Stomach smooth muscle (tissue), 2 donors: Measurements from ENCODE around the gene HOXA3.

Source experiments
- H3K27ac ChIP-seq: one replicate; pipeline ENCODE4 v1.7.0; 2013; ENCODE audit warnings: mild to moderate bottlenecking, low read length, inconsistent platforms
- H3K27me3 ChIP-seq, 2 donors: one replicate each; pipeline ENCODE4 v1.7.0; 2013; ENCODE audit warnings: low read length in 2 of 2; ENCODE audit not compliant: insufficient read depth in 2 of 2, control insufficient read depth in 1 of 2
- H3K36me3 ChIP-seq, 2 donors: one replicate each; pipeline ENCODE4 v1.7.0; 2013; ENCODE audit warnings: low read length in 2 of 2; ENCODE audit not compliant: control insufficient read depth in 2 of 2, insufficient read depth in 2 of 2
- H3K4me1 ChIP-seq: one replicate; pipeline ENCODE4 v1.7.0; 2013; ENCODE audit warnings: low read length; ENCODE audit not compliant: control insufficient read depth, insufficient read depth
- H3K4me3 ChIP-seq, 2 donors: one replicate each; pipeline ENCODE4 v1.7.0; 2013; ENCODE audit warnings: low read length in 2 of 2
- H3K9ac ChIP-seq, 2 donors: one replicate each; pipeline ENCODE4 v1.7.0; 2013; ENCODE audit warnings: low read length in 2 of 2, mild to moderate bottlenecking in 1 of 2
- H3K9me3 ChIP-seq, 2 donors: one replicate each; pipeline ENCODE4 v1.7.0; 2013; ENCODE audit warnings: low read length in 2 of 2; ENCODE audit not compliant: control insufficient read depth in 2 of 2
- donor health status: healthy.
- donor health status: Pancreatic carcinoma.

HOXA3 gene

DNA sequence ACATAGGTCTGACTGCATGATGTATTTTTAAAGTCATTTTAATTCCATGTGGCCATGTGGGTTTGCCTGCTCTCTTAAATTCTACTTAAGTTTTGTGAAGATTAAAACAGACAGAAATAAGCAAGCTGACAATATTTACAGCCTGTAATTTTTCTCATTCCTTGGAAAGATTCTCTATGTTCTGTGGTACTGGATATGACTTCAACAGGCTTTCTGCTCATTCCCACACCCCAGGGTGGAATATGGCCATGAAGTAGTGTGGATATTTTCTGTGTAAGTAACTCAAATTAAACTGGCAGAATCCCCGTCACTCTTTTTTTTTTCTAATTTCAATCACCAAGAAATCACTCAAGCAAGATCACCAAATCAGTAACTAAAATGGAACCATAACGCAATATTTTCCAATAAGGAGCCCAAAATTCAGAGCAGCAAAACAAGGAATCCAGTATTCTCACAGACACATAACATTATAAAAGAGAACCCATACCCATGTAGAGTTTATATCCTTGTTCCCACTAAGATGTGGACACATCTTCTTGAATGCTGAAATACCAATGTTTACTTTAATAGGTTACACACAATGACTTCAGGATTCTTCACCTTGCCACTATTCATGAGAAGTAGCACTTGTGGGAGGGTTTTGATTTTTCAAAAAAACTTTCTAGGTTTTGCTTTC, 14.6 kb downstream of the HOXA3 start:
- peak overlapping the region; percentile 78 to 94 for H3K4me3 ChIP-seq
- H3K4me1 ChIP-seq = peaks cover 51% of the 10 kb centered on the region
- H3K27me3 ChIP-seq = no peaks in the 10 kb centered on the region
- H3K27ac ChIP-seq = peak overlapping the region; percentile 95
- no peaks in the 10 kb centered on the region for H3K9me3 ChIP-seq
- no peaks in the 10 kb centered on the region for H3K36me3 ChIP-seq
- peak overlapping the region in 1 of 2 donors; percentile 93 for H3K9ac ChIP-seq

GRCh38 chr7:27134392-27134791, 18.0 kb downstream of the HOXA3 start:
- H3K9ac ChIP-seq = peak overlapping the region in 1 of 2 donors; percentile 26
- H3K9me3 ChIP-seq = no peaks in the 10 kb centered on the region
- H3K27me3 ChIP-seq = no peaks in the 10 kb centered on the region
- H3K27ac ChIP-seq = peak overlapping the region; percentile 95
- peaks cover 55% of the 10 kb centered on the region for H3K4me1 ChIP-seq
- H3K36me3 ChIP-seq = no peaks in the 10 kb centered on the region
- peak overlapping the region; percentile 42 to 52 for H3K4me3 ChIP-seq

- H3K27me3 ChIP-seq = no peaks in the 10 kb centered on the region
- no peaks in the 10 kb centered on the region for H3K36me3 ChIP-seq
- peak overlapping the region; percentile 26 to 47 for H3K9ac ChIP-seq
- H3K4me1 ChIP-seq = peaks cover 57% of the 10 kb centered on the region
- H3K4me3 ChIP-seq = peak overlapping the region; percentile 42 to 52
- peak overlapping the region; percentile 95 for H3K27ac ChIP-seq
- H3K9me3 ChIP-seq = no peaks in the 10 kb centered on the region
These were observed 18.8 kb downstream of the HOXA3 start for GRCh38 chr7:27133409-27134231.

DNA sequence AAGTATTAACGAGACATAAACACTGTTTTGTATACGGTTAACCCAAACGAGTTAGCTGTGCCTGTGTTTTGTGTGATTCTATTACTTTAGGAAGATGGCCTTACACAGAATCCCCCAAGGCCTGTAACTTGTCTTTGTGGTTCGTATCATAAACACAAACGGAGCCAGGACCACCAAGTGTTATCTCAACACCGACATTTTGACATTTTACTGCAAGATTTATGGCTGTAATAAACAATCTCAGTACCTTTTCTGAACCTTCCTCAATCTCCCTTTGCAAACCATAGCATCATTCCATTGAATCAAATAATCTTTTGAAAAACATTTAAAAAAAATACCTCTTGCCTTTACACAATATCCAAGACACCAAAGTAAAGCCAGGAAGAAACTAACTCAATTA, 19.4 kb downstream of the HOXA3 start:
- no peaks in the 10 kb centered on the region for H3K27me3 ChIP-seq
- H3K27ac ChIP-seq = peak overlapping the region; percentile 95
- peak overlapping the region in 1 of 2 donors; percentile 26 for H3K9ac ChIP-seq
- peaks cover 61% of the 10 kb centered on the region for H3K4me1 ChIP-seq
- peak overlapping the region in 1 of 2 donors; percentile 52 for H3K4me3 ChIP-seq
- H3K9me3 ChIP-seq = no peaks in the 10 kb centered on the region
- H3K36me3 ChIP-seq = no peaks in the 10 kb centered on the region

DNA sequence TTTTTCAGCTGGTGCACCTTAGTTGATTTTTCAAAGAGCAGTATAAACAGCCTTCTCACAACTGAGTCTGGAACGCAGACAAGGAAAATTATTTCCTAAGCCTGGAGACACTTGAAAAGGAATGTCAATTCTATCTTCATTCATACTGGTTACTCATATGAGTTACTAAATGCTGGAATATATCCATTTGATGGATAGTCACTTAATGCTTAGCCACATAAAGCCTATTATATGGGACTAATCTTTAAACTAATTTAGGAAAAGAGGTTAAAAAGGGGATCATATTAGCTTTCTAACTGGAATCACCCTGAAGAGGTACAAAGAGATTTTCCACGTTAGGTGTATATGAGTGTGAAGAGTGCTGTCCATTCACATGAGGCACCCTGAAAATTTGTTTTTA, 20.2 kb downstream of the HOXA3 start:
- Histone ChIP-seq H3K4me1 (peaks cover 67% of the 10 kb centered on the region), H3K36me3 (no peaks in the 10 kb centered on the region)

DNA sequence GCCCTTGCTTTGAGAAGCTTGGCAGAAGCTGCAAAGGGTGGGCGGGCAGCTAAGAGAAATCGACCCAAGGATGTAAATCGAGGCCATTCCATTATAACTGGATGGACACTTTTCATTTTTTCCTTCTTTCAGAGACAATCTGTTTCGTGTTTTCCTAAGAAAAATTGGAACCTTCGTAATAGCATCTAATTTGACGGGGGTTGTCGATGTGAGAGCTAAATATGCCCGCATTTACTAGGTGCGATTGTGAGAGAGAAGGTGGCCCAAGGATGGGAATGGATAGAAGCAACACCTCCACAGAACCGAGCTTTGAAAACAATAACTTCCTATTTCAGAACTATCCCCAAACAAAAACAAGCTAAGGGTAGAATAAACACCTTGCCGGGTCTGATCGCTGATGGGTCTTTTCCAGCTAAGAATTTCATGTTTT, 21.0 kb downstream of the HOXA3 start:
- Histone ChIP-seq H3K4me3 (peak overlapping the region; percentile 62 to 93), H3K9ac (peak overlapping the region; percentile 75 to 82), H3K4me1 (peaks cover 68% of the 10 kb centered on the region), H3K27me3 (no peaks in the 10 kb centered on the region), H3K27ac (peak overlapping the region; percentile 98), H3K9me3 (no peaks in the 10 kb centered on the region), H3K36me3 (no peaks in the 10 kb centered on the region)

More for the DNA sequence above, 20.2 kb downstream of the HOXA3 start:
- Histone ChIP-seq H3K9me3 (no peaks in the 10 kb centered on the region), H3K27me3 (no peaks in the 10 kb centered on the region), H3K4me3 (no peak overlapping the region), H3K27ac (peak overlapping the region; percentile 98), H3K9ac (peak overlapping the region in 1 of 2 donors; percentile 12)

DNA sequence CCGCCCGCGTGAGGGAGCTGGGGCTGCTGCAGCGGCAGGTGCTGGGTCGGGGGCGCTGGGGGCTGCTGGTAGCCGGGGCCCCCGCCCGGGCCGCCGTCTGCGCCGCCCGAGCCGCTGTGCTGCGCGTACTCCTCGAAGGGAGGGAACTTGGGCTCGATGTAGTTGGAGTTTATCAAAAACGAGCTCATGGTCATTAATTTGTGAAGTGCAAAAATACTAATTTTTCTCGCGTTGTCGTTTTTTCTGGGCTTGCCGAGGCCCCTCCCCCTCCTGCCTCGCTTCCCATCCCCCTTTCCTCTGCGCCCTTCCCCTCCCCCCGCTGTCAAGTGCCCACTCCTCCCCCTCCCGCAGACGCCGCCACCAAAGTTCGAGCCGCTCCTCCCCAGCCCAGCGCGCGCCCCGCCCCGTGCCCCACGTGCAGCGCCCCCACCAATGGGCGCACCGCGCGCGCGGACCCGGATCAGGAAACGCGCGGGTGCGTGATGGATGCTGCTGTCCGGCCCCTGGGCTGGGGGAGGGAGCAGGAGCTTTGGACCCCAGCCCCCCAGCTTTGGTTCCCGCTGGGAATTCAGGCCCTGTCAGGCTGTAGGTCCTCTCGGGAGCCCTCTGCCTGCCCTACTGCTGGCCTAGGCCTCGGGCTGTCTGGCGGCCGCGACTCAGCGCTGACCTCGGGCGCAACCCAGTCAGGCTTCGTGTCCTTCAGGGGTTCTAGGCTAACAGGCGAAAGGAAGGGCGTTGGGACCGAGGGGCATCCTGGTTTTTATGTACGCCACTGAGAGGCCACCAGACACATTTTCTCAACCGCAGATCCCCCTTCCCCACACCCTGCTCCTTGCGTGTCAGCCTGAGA, 21.6 kb downstream of the HOXA3 start, which contains the start of gene HOXA4:
HOXA4 (minus strand) TSS at position 218 of the 850 bp plus-strand sequence; CDS start at position 194, 24 bp downstream.
- Histone ChIP-seq H3K9ac (peak within 1 kb of the TSS; percentile 89 to 90), H3K9me3 (no peaks in the 10 kb centered on the region), H3K4me3 (peak within 1 kb of the TSS; percentile 88 to 93), H3K27ac (peak within 1 kb of the TSS; percentile 98), H3K4me1 (peaks cover 70% of the 10 kb centered on the region), H3K27me3 (no peaks in the 10 kb centered on the region), H3K36me3 (no peaks in the 10 kb centered on the region)

DNA sequence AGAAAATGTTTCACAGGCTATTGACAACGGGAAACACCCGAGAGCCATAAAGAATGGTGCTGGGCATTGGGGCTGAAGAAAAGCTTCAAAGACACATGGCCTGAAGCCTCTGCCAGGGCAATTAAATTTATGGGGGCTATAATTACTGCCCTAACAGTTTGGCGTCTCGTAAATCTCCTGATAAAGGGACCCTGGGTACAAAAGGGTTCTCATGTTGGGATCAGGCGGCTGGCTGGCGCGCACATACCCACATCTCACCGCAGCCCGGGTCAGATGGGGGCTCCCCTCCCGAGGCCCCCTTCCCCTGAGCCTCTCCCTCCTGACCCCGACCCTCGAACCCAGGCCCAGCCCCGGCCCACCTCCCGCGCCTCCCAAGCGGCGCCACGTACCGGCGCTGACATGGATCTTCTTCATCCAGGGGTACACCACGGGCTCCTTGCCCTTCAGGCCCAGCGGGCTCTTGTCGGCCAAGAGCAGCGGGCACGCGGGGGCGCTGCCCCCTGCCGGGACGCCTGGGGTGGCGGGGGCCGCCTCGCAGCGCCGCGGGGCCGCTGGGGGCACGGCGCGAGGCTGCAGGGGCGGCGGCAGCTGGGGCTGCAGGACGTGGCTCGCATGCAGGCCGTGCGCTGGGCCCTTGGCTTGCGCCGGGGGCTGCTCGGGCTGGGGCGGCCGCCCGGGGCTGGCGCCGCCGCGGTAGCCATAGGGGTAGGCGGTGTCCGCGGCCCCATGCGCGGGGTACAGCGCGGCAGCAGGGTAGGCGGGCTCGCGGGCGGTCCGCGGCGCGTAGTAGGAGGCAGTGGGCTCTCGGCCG, 22.4 kb downstream of the HOXA3 start:
- peak overlapping the region; percentile 88 to 93 for H3K4me3 ChIP-seq
- no peaks in the 10 kb centered on the region for H3K27me3 ChIP-seq
- peaks cover 72% of the 10 kb centered on the region for H3K4me1 ChIP-seq
- no peaks in the 10 kb centered on the region for H3K9me3 ChIP-seq
- H3K9ac ChIP-seq = peak overlapping the region; percentile 89 to 90
- H3K27ac ChIP-seq = peak overlapping the region; percentile 98
- no peaks in the 10 kb centered on the region for H3K36me3 ChIP-seq

DNA sequence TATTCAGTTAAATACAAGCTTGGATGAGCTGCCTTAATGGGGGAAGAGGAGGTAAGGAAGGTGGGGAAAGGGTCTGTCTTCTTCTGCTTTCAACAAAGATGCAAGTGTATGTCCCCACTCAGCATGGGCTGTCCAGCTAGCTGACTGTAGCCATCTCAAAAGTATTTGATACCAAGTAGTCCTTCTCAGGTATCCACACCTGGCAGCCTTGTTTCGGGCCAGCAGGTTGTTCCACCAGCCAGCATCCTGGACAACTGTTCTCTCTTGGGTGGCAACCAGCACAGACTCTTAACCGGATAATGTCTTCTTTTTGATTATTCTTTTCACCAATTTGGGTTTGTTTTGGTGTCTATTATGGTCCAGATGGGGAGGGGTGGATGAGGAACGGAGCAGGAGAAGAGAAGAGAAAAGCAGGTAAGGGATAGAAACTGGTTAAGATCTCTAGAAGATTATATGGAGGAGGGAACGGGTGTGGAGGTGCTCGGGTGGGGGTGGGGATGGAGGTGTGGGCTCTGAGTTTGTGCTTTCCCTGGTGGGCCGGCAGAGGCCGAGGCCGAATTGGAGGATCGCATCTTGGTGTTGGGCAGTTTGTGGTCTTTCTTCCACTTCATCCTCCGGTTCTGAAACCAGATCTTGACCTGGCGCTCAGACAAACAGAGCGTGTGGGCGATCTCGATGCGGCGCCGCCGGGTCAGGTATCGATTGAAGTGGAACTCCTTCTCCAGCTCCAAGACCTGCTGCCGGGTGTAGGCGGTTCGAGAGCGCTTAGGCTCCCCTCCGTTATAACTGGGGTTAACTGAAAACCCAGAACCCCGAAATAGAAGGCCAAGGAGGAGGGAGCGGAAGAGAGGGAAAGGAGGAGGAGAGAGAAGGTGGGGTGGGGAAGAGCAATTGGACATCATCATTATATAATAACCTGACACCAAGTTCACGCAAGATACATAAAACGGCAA, 23.3 kb downstream of the HOXA3 start:
- Histone ChIP-seq H3K27ac (peak overlapping the region; percentile 98), H3K9me3 (no peaks in the 10 kb centered on the region), H3K4me1 (peaks cover 78% of the 10 kb centered on the region), H3K4me3 (peak overlapping the region; percentile 88 to 93), H3K27me3 (no peaks in the 10 kb centered on the region), H3K9ac (peak overlapping the region; percentile 89 to 90), H3K36me3 (no peaks in the 10 kb centered on the region)
